ENCODE results near the gene INSYN1.

Gene INSYN1

DNA sequence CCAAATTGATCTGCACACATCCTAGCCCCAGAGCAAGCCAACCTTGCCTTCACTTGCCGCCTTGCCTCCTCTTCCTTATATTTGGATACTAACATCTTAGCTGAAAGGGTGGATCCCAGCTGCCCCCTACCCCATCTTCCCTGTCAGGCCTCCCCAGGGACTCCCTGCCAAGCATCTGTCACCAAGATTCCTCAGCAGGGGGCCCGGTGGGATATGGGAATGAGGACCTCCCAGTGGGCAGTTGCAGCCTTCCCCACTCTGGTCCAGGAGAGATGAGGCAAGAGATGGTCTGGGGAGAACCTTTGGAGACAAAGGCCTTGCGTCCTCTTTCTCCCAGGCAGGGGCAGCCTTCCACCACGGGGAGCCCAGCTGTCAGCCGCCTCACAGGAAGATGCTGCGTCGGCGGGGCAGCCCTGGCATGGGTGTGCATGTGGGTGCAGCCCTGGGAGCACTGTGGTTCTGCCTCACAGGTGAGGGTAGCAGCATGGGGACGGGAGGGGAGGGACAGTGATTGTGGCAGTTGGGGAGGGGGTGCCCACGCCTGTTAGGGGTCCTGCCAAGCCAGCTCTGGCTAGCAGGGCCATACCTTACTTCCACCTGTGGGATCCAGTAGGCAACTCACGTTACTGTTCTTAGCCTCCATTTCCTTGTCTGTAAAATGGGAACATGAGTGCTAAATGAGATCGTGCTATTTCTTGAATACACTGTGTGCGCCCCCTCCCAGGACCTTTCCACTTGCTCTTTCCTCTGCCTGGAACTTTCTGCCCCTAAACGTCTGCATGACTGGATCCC is 53.7 kb downstream of the INSYN1 start:
- H3K27me3 ChIP-seq (ENCODE audit: insufficient read depth, low read length) = no peaks in the 10 kb centered on the region
- H3K4me1 ChIP-seq (ENCODE audit: insufficient read depth, low read length) = peaks cover 19% of the 10 kb centered on the region; the same call in 1 of the 2 replicates
- H3K9ac ChIP-seq (ENCODE audit: low read depth, low read length) = no peak overlapping the region
- no peak overlapping the region for H3K27ac ChIP-seq (ENCODE audit: low read depth, low read length)
- 90% methylated on average over 14 of the region's 14 CpGs for WGBS
- peaks cover 26% of the 10 kb centered on the region for H3K36me3 ChIP-seq (ENCODE audit: insufficient read depth, low read length)
- H3K4me3 ChIP-seq (ENCODE audit: low read length) = no peak overlapping the region
- no peaks in the 10 kb centered on the region for H3K9me3 ChIP-seq (ENCODE audit: insufficient read depth, low read depth, low read length)

DNA sequence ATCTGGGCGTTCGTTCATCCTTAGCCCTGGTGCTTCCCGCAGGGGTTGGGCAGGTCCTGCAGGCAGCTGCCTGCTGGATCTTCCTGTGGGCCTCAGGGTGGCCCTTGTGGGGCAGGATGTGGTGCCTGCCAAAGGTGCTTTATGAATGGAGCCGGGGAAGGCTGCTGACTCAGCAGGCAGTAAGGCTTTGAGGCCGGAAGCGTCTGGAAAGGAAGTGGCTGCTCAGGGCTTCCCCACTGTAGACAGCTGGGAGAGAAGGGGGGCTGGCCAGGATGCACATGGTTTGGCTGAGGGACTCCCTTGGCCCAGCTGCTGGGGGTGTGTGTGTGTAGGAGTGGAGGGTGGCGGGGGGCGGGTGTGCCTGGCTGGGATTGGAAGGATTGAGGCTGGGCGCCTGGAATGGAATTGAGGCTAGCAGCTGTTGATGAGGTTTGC is 56.1 kb downstream of the INSYN1 start:
- WGBS = 53% methylated on average over 9 of the region's 9 CpGs
- Histone ChIP-seq H3K4me1 (ENCODE audit: insufficient read depth, low read length) (peaks cover 21% of the 10 kb centered on the region; the same call in 1 of the 2 replicates), H3K9me3 (ENCODE audit: insufficient read depth, low read depth, low read length) (no peaks in the 10 kb centered on the region), H3K4me3 (ENCODE audit: low read length) (no peak overlapping the region), H3K9ac (ENCODE audit: low read depth, low read length) (no peak overlapping the region), H3K27me3 (ENCODE audit: insufficient read depth, low read length) (no peaks in the 10 kb centered on the region), H3K36me3 (ENCODE audit: insufficient read depth, low read length) (peaks cover 16% of the 10 kb centered on the region; the same call in 1 of the 2 replicates), H3K27ac (ENCODE audit: low read depth, low read length) (no peak overlapping the region)

DNA sequence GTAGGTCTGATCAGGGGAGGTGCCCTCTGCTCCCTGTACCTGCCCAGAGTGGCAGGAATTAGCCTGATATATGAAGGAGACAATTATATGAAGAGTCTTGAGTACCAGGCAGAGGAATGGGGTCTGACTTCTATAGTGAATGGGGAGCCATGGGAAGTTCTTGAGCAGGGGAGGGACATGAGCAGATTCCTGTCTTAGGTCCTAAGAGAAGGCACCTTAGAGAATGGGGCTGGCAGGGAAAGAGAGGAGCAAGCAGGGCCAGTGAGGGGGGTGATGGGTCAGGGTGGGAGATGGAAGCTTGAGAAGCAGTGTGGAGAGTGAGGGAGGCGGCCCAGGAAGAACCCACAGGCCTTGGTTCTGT is 56.5 kb downstream of the INSYN1 start:
- peaks cover 12% of the 10 kb centered on the region; the same call in 1 of the 2 replicates for H3K36me3 ChIP-seq (ENCODE audit: insufficient read depth, low read length)
- H3K27ac ChIP-seq (ENCODE audit: low read depth, low read length) = peak overlapping the region; percentile 46; the same call in 1 of the 2 replicates
- H3K4me1 ChIP-seq (ENCODE audit: insufficient read depth, low read length) = peaks cover 25% of the 10 kb centered on the region; the same call in 1 of the 2 replicates
- no peaks in the 10 kb centered on the region for H3K27me3 ChIP-seq (ENCODE audit: insufficient read depth, low read length)
- no peak overlapping the region for H3K4me3 ChIP-seq (ENCODE audit: low read length)
- H3K9me3 ChIP-seq (ENCODE audit: insufficient read depth, low read depth, low read length) = no peaks in the 10 kb centered on the region
- WGBS = 80% methylated on average over 1 of the region's 1 CpG
- H3K9ac ChIP-seq (ENCODE audit: low read depth, low read length) = no peak overlapping the region

DNA sequence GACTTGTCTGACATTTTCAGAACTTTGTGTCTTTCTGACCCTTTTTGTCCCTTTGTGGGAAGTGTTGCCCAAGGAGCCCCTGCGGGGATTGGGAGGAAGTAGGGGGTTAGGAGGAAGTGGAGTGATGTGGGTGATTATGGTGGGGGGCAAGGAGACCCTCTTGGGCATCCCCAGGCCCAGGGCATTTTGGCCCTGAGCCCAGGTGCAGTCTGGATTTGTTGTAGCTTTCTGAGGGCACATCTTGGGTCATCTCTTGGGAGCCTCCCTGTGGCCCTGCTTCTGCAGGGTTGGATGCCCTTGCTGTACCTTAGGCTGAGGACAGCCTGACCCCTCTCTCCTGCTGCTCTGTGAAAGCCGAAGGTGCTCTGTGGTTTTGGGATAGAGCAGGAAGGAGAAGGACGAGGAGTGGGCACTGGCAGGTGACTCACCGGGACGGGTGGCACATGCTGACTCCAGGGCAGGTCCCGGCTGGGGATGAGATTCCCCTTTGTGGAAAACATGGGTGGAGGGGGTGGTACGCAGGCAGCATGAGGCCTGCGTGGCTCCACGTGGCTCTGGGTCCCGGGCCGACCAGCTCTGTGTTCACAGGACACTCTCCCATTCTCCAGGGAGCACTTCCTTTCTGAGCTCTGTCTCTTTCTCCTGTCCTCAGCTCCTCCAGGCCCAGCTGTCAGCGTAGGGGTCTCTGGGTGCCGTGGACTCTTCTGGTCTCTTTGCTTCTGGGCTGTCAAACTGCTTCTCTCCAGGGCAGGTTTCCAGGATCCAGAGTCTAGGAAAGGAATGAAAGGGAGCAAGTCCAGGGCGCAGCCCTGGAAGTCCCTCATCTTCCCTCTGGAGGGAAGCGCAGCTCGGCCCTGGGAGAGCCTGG is 57.1 kb downstream of the INSYN1 start:
- no peaks in the 10 kb centered on the region for H3K27me3 ChIP-seq (ENCODE audit: insufficient read depth, low read length)
- H3K9ac ChIP-seq (ENCODE audit: low read depth, low read length) = no peak overlapping the region
- H3K4me1 ChIP-seq (ENCODE audit: insufficient read depth, low read length) = peaks cover 31% of the 10 kb centered on the region
- H3K36me3 ChIP-seq (ENCODE audit: insufficient read depth, low read length) = peaks cover 8% of the 10 kb centered on the region; the same call in 1 of the 2 replicates
- H3K27ac ChIP-seq (ENCODE audit: low read depth, low read length) = peak overlapping the region; percentile 46
- no peak overlapping the region for H3K4me3 ChIP-seq (ENCODE audit: low read length)
- no peaks in the 10 kb centered on the region for H3K9me3 ChIP-seq (ENCODE audit: insufficient read depth, low read depth, low read length)
- WGBS = 85% methylated on average over 16 of the region's 16 CpGs

DNA sequence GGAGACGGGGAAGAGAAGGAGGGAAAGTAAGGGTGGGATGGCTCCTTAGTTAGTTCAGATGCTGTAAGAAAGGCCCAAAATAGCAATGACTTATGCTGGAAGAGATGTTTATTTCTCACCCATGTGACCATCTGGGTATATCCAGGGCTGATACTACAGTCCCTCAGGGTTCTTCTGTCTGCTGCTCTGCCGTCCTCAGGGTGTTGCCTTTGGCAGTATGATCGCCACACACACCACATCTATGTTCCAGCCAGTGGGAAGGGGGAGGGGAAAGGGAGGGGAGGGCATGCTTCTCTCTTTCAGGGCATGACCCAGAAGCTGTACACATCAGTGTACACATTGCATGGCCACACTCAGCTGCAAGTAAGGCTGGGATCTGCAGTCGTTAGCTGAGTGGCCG is 58.7 kb downstream of the INSYN1 start:
- 86% methylated on average over 4 of the region's 5 CpGs for WGBS
- Histone ChIP-seq H3K27ac (ENCODE audit: low read depth, low read length) (no peak overlapping the region), H3K4me1 (ENCODE audit: insufficient read depth, low read length) (peaks cover 34% of the 10 kb centered on the region), H3K9ac (ENCODE audit: low read depth, low read length) (no peak overlapping the region), H3K9me3 (ENCODE audit: insufficient read depth, low read depth, low read length) (no peaks in the 10 kb centered on the region), H3K4me3 (ENCODE audit: low read length) (no peak overlapping the region), H3K36me3 (ENCODE audit: insufficient read depth, low read length) (peaks cover 8% of the 10 kb centered on the region; the same call in 1 of the 2 replicates), H3K27me3 (ENCODE audit: insufficient read depth, low read length) (no peaks in the 10 kb centered on the region)

DNA sequence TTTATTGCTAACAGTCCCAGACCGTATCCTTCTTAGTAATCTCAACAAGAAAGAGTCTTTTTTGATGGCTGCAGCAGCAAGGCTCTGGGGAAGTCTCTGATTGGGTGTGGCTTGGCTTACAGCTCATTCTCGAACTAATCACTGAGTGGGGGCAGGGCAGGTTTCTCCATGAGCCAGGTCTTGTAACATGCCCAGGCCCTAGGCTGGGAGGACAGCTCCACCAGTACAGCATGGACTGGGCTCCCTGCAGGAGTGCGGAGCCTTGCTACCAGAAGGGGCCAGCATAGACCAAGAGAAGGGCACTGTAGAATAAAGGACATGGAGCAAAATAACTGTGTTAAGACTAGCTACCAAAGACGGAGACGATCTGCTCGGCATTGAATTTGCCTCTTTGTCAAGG is 61.8 kb downstream of the INSYN1 start:
- Histone ChIP-seq H3K9me3 (ENCODE audit: insufficient read depth, low read depth, low read length) (no peaks in the 10 kb centered on the region), H3K36me3 (ENCODE audit: insufficient read depth, low read length) (peaks cover 4% of the 10 kb centered on the region; the same call in 1 of the 2 replicates), H3K4me3 (ENCODE audit: low read length) (no peak overlapping the region), H3K27me3 (ENCODE audit: insufficient read depth, low read length) (no peaks in the 10 kb centered on the region), H3K9ac (ENCODE audit: low read depth, low read length) (no peak overlapping the region), H3K4me1 (ENCODE audit: insufficient read depth, low read length) (peaks cover 37% of the 10 kb centered on the region), H3K27ac (ENCODE audit: low read depth, low read length) (no peak overlapping the region)
- 63% methylated on average over 6 of the region's 6 CpGs for WGBS

DNA sequence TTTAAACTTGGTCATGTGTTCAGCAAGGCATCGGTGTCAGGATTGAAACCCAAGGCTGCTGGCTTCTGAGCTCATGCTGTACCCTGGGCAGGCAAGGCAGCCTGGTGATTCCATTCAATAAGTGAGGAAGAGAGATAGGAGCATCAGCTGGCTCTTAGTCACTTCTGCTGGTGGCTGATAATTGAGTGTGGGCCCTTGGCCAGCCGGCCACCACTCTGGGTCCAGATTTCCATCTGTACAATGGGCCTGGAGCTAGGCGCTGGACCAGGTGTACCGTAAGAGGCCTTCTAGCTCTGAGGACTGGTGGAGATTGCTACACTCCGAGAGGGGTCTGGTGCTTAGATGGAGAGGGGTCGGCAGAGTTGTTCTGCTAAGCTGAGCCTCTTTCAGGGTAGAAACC is 64.7 kb downstream of the INSYN1 start:
- no peaks in the 10 kb centered on the region for H3K27me3 ChIP-seq (ENCODE audit: insufficient read depth, low read length)
- peaks cover 36% of the 10 kb centered on the region for H3K4me1 ChIP-seq (ENCODE audit: insufficient read depth, low read length)
- no peak overlapping the region for H3K4me3 ChIP-seq (ENCODE audit: low read length)
- H3K27ac ChIP-seq (ENCODE audit: low read depth, low read length) = no peak overlapping the region
- no peak overlapping the region for H3K9ac ChIP-seq (ENCODE audit: low read depth, low read length)
- no peaks in the 10 kb centered on the region for H3K9me3 ChIP-seq (ENCODE audit: insufficient read depth, low read depth, low read length)
- peaks cover 4% of the 10 kb centered on the region; the same call in 1 of the 2 replicates for H3K36me3 ChIP-seq (ENCODE audit: insufficient read depth, low read length)
- 93% methylated on average over 6 of the region's 6 CpGs for WGBS

DNA sequence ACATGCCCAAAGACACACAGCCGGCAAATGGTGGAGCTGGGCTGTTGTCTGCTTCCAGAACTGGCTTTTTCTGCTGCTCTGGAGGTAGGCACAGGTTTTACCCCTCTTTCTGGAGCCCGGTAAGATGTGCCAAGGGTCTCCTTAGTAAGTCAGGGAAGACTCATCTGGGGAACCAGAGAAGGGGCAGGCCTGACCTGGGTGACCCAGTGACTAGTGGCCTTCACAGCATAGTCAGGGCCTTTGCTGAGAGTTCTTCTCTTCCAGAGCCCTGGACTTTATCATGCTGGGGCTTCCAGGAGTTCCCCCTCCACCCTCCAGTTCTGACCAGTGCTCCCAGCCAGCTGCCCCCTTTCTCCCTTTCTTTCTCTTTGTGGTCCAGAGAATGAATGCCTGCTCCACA is 65.8 kb downstream of the INSYN1 start:
- H3K36me3 ChIP-seq (ENCODE audit: insufficient read depth, low read length) = no peaks in the 10 kb centered on the region
- WGBS = 91% methylated on average over 2 of the region's 2 CpGs
- H3K9me3 ChIP-seq (ENCODE audit: insufficient read depth, low read depth, low read length) = no peaks in the 10 kb centered on the region
- H3K27ac ChIP-seq (ENCODE audit: low read depth, low read length) = no peak overlapping the region
- no peaks in the 10 kb centered on the region for H3K27me3 ChIP-seq (ENCODE audit: insufficient read depth, low read length)
- peaks cover 36% of the 10 kb centered on the region for H3K4me1 ChIP-seq (ENCODE audit: insufficient read depth, low read length)
- no peak overlapping the region for H3K4me3 ChIP-seq (ENCODE audit: low read length)
- H3K9ac ChIP-seq (ENCODE audit: low read depth, low read length) = no peak overlapping the region

DNA sequence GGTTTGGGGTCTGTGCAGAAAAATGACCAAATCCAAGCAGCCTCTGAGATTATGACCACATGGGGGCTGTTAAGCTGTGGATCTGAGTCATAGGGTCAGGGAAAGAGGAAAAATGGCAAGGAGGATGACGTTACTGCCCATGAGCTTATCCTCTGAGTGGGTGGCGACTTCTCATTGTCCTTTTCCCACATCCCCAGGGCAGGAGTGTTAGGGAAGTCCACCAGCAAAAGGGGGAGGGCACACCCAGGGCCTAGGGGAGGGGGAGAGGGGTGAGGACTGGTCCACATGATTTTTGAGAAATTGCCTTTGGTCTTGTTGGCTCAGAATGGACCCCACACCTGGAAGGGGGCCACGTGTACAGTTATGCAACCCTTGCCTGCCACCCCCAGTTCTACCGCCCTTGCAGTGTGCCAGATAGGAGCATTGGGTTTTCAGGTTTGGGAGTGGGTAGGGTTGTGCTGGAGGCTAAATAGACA is 66.3 kb downstream of the INSYN1 start:
- no peaks in the 10 kb centered on the region for H3K9me3 ChIP-seq (ENCODE audit: insufficient read depth, low read depth, low read length)
- no peak overlapping the region for H3K9ac ChIP-seq (ENCODE audit: low read depth, low read length)
- 83% methylated on average over 4 of the region's 4 CpGs for WGBS
- no peak overlapping the region for H3K4me3 ChIP-seq (ENCODE audit: low read length)
- H3K27ac ChIP-seq (ENCODE audit: low read depth, low read length) = no peak overlapping the region
- no peaks in the 10 kb centered on the region for H3K36me3 ChIP-seq (ENCODE audit: insufficient read depth, low read length)
- no peaks in the 10 kb centered on the region for H3K27me3 ChIP-seq (ENCODE audit: insufficient read depth, low read length)
- peaks cover 31% of the 10 kb centered on the region; the same call in 1 of the 2 replicates for H3K4me1 ChIP-seq (ENCODE audit: insufficient read depth, low read length)

DNA sequence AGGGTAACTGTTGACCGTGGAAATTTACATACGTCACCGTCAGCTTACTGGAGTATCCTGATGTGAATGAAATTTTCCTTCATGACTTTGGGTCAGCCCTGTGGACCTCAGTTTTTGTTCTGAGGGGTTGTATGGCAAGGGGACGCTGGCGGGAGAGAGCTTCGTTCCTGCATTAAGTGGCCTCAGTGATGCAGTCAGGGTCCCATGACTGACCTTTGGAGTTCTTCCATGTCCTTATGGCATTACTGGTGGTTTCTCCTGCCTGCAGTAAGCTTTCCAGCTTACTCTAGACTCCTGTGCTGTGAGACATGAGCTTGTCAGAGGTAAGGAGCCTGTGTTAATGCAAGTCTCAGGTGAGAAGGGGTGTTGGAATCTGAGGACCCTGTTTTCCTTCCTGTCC is 67.2 kb downstream of the INSYN1 start:
- no peaks in the 10 kb centered on the region for H3K27me3 ChIP-seq (ENCODE audit: insufficient read depth, low read length)
- 75% methylated on average over 6 of the region's 6 CpGs for WGBS
- no peak overlapping the region for H3K27ac ChIP-seq (ENCODE audit: low read depth, low read length)
- no peaks in the 10 kb centered on the region for H3K36me3 ChIP-seq (ENCODE audit: insufficient read depth, low read length)
- peaks cover 23% of the 10 kb centered on the region; the same call in 1 of the 2 replicates for H3K4me1 ChIP-seq (ENCODE audit: insufficient read depth, low read length)
- peak overlapping the region; percentile 89 for H3K4me3 ChIP-seq (ENCODE audit: low read length)
- no peak overlapping the region for H3K9ac ChIP-seq (ENCODE audit: low read depth, low read length)
- no peaks in the 10 kb centered on the region for H3K9me3 ChIP-seq (ENCODE audit: insufficient read depth, low read depth, low read length)

All from HUES64 (cell line).